CD4-positive, alpha-beta T cell treated with Interferon alpha-2 for 1 hour (primary cell): Measurements from ENCODE around the gene FLG.
A peak's percentile ranks its signal among the peaks of the same experiment; 100 is the strongest.
"Not testable (repeated sequence)": the region's sequence is repeated elsewhere in the genome, so short reads cannot be mapped to it uniquely, and the experiment has no call there.

Experiments used
- DNase-seq, 2 donors: peaks; one replicate each; pipeline ENCODE4 v3.0.0-alpha.2; 2020 to 2022

Gene FLG

GRCh38 chr1:152325111-152325510, at the start of gene FLG:
Gene FLG, minus strand, starts transcription at chr1:152325239. Its CDS starts 9,783 bp downstream, at chr1:152315456.
- DNase-seq: no peak

GRCh38 chr1:152374451-152374850, 49.4 kb upstream of the FLG start:
- no peak for DNase-seq

GRCh38 chr1:152372672-152373071, 47.6 kb upstream of the FLG start:
- DNase-seq: no peak

- DNase-seq: no peak
Measured at GRCh38 chr1:152367436-152367835, 42.4 kb upstream of the FLG start.

- DNase-seq: no peak
Measured at GRCh38 chr1:152359906-152360305, 34.9 kb upstream of the FLG start, which contains the start of gene FLG2. Gene FLG2, minus strand, starts transcription at chr1:152360006. Its CDS starts 1,122 bp downstream, at chr1:152358884.

GRCh38 chr1:152356736-152357135, 31.7 kb upstream of the FLG start:
- DNase-seq: no peak

- DNase-seq: no peak
Measured at GRCh38 chr1:152349611-152350010, 24.6 kb upstream of the FLG start.

- no peak for DNase-seq
Measured at GRCh38 chr1:152348447-152348846, 23.4 kb upstream of the FLG start.

GRCh38 chr1:152347116-152347728, 22.2 kb upstream of the FLG start:
- DNase-seq: peak; percentile 10 to 72

- no peak for DNase-seq
Measured at GRCh38 chr1:152344438-152344837, 19.4 kb upstream of the FLG start.

- no peak for DNase-seq
Measured at GRCh38 chr1:152343006-152343405, 18.0 kb upstream of the FLG start.

- no peak for DNase-seq
Measured at GRCh38 chr1:152335399-152335798, 10.4 kb upstream of the FLG start.

GRCh38 chr1:152328801-152329391, 3.9 kb upstream of the FLG start:
- DNase-seq: no peak

GRCh38 chr1:152313970-152314369, 11.1 kb downstream of the FLG start:
- no peak for DNase-seq

- no peak for DNase-seq
Measured at GRCh38 chr1:152313319-152313801, 11.7 kb downstream of the FLG start.

- DNase-seq: not testable (repeated sequence)
Measured at GRCh38 chr1:152312169-152312568, 12.9 kb downstream of the FLG start.

- no peak for DNase-seq
Measured at GRCh38 chr1:152309955-152310354, 15.1 kb downstream of the FLG start.

- not testable (repeated sequence) for DNase-seq
Measured at GRCh38 chr1:152309320-152309901, 15.6 kb downstream of the FLG start.

- DNase-seq: not testable (repeated sequence)
Measured at GRCh38 chr1:152308758-152309157, 16.3 kb downstream of the FLG start.

- not testable (repeated sequence) for DNase-seq
Measured at GRCh38 chr1:152307970-152308369, 17.1 kb downstream of the FLG start.

GRCh38 chr1:152306123-152306522, 18.9 kb downstream of the FLG start:
- not testable (repeated sequence) for DNase-seq

GRCh38 chr1:152304773-152305172, 20.3 kb downstream of the FLG start:
- DNase-seq: not testable (repeated sequence)

GRCh38 chr1:152303139-152303872, 21.7 kb downstream of the FLG start:
- DNase-seq: not testable (repeated sequence)
